Smooth muscle cell (in vitro differentiated cells): ENCODE results near the gene SBNO1. TPM values are rescaled to one million over a fixed set of nuclear protein-coding genes. Genes with fewer than 3 reads are reported as not detected.

Experiments
- DNase-seq: peaks from one replicate; lab custom pipeline; 2025; ENCODE audit not compliant: unreplicated experiment; lab: John Stamatoyannopoulos, UW
- H2AFZ ChIP-seq: fragments of 200-600 bp; sonication (generic); 2 replicates; pipeline ENCODE4 v1.6.0; 2016; ENCODE audit warnings: antibody characterized with exemption, low read depth, mild to moderate bottlenecking
- H3F3A ChIP-seq: fragments of 200-600 bp; sonication (generic); 2 replicates; pipeline ENCODE4 v1.6.0; 2017; ENCODE audit warnings: antibody characterized with exemption, low read depth
- H3K27ac ChIP-seq: fragments of 200-600 bp; sonication (generic); 2 replicates; pipeline ENCODE4 v1.5.1; 2016; ENCODE audit warnings: low read depth, mild to moderate bottlenecking
- H3K27me3 ChIP-seq: fragments of 200-600 bp; sonication (generic); 2 replicates; pipeline ENCODE4 v1.6.1; 2016; ENCODE audit warnings: low read depth, mild to moderate bottlenecking
- H3K36me3 ChIP-seq: fragments of 200-600 bp; sonication (generic); 2 replicates; pipeline ENCODE4 v1.5.1; 2016; ENCODE audit warnings: low read depth
- H3K4me1 ChIP-seq: fragments of 200-600 bp; sonication (generic); 2 replicates; pipeline ENCODE4 v1.5.1; 2016; ENCODE audit warnings: low read depth
- H3K4me2 ChIP-seq: fragments of 200-600 bp; sonication (generic); 2 replicates; pipeline ENCODE4 v1.6.0; 2016; ENCODE audit warnings: mild to moderate bottlenecking
- H3K4me3 ChIP-seq: fragments of 200-600 bp; sonication (generic); 2 replicates; pipeline ENCODE4 v1.5.1; 2016; ENCODE audit warnings: mild to moderate bottlenecking
- H3K79me2 ChIP-seq: fragments of 200-600 bp; sonication (generic); 2 replicates; pipeline ENCODE4 v1.6.0; 2016; ENCODE audit warnings: low read depth, mild to moderate bottlenecking
- H3K9ac ChIP-seq: fragments of 200-600 bp; sonication (generic); 2 replicates; pipeline ENCODE4 v1.6.0; 2016; ENCODE audit warnings: low read depth
- H3K9me3 ChIP-seq: fragments of 200-600 bp; sonication (generic); replicated peaks from 2 replicates; pipeline ENCODE4 v1.5.1; 2016; ENCODE audit warnings: low read depth
- H4K20me1 ChIP-seq: fragments of 200-600 bp; sonication (generic); 2 replicates; pipeline ENCODE4 v1.6.0; 2016; ENCODE audit warnings: low read depth
- CTCF ChIP-seq: fragments of 200-600 bp; sonication (generic); IDR thresholded peaks from 2 replicates; pipeline ENCODE4 v1.5.1; 2017; ENCODE audit warnings: borderline replicate concordance, mild to moderate bottlenecking, antibody characterized with exemption; ENCODE audit not compliant: insufficient read depth, poor library complexity, severe bottlenecking
- WGBS: methylation state at CpG from one replicate; pipeline ENCODE4 v1.1.7; 2016; ENCODE audit warnings: low lambda C conversion rate; 5-methylcytosine and 5-hydroxymethylcytosine counted together
- polyA plus RNA-seq: library from polyadenylated mRNA; unstranded; fragments of >200 nt; fragmentation: Nextera tagmentation; extraction: Ambion mirVana; gene quantifications from 2 replicates; pipeline ENCODE4 v1.2.1, GENCODE V29; 2016
- total RNA-seq: library from RNA; depleted of rRNA; stranded (reverse); fragments of >200 nt; gene quantifications from 2 replicates; pipeline ENCODE4 v1.2.3, GENCODE V29; 2014

SBNO1 gene
- total and polyA plus RNA-seq, 2 experiments from 2014 or later = 14.6 to 24.5 TPM

- Histone ChIP-seq H3K9ac (no peak overlapping the region), H2AFZ (no peak overlapping the region), H3K79me2 (peaks cover 85% of the 10 kb centered on the region), H3K4me2 (no peak overlapping the region), H3K27me3 (no peaks in the 10 kb centered on the region), H3K4me3 (no peak overlapping the region), H3K9me3 (no peaks in the 10 kb centered on the region), H3K36me3 (no peaks in the 10 kb centered on the region), H3F3A (no peaks in the 10 kb centered on the region), H3K4me1 (no peaks in the 10 kb centered on the region), H3K27ac (no peak overlapping the region), H4K20me1 (peaks cover 86% of the 10 kb centered on the region)
- 95% methylated on average over 13 of the region's 14 CpGs for WGBS
- no peak for TF ChIP-seq CTCF
- no peak for DNase-seq
Measured at GRCh38 chr12:123398550-123399254, 34.1 kb upstream of the SBNO1 start.

GRCh38 chr12:123398177-123398549 is 33.5 kb upstream of the SBNO1 start:
- no peak for DNase-seq
- no peak overlapping the region for H3K27ac ChIP-seq
- no peaks in the 10 kb centered on the region for H3F3A ChIP-seq
- H3K4me2 ChIP-seq = no peak overlapping the region
- H3K9ac ChIP-seq = no peak overlapping the region
- H2AFZ ChIP-seq = no peak overlapping the region
- peaks cover 87% of the 10 kb centered on the region for H4K20me1 ChIP-seq
- 96% methylated on average over 10 of the region's 10 CpGs for WGBS
- H3K36me3 ChIP-seq = no peaks in the 10 kb centered on the region
- no peaks in the 10 kb centered on the region for H3K27me3 ChIP-seq
- H3K9me3 ChIP-seq = no peaks in the 10 kb centered on the region
- H3K4me3 ChIP-seq = no peak overlapping the region
- no peaks in the 10 kb centered on the region for H3K4me1 ChIP-seq
- no peak for TF ChIP-seq CTCF
- peaks cover 90% of the 10 kb centered on the region for H3K79me2 ChIP-seq

- no peak for DNase-seq
- no peak overlapping the region for H2AFZ ChIP-seq
- H3K4me3 ChIP-seq = no peak overlapping the region
- H3K9ac ChIP-seq = no peak overlapping the region
- H3K36me3 ChIP-seq = no peaks in the 10 kb centered on the region
- no peaks in the 10 kb centered on the region for H3K4me1 ChIP-seq
- H3F3A ChIP-seq = no peaks in the 10 kb centered on the region
- no peak for TF ChIP-seq CTCF
- peaks cover 87% of the 10 kb centered on the region for H4K20me1 ChIP-seq
- peaks cover 95% of the 10 kb centered on the region for H3K79me2 ChIP-seq
- no peaks in the 10 kb centered on the region for H3K27me3 ChIP-seq
- H3K27ac ChIP-seq = no peak overlapping the region
- H3K9me3 ChIP-seq = no peaks in the 10 kb centered on the region
- 97% methylated on average over 6 of the region's 6 CpGs for WGBS
- H3K4me2 ChIP-seq = no peak overlapping the region
Measured at GRCh38 chr12:123397400-123397799, 32.8 kb upstream of the SBNO1 start.

- Histone ChIP-seq H3K4me1 (no peaks in the 10 kb centered on the region), H2AFZ (no peak overlapping the region), H3K4me2 (no peak overlapping the region), H3K36me3 (no peaks in the 10 kb centered on the region), H3K27ac (no peak overlapping the region), H4K20me1 (peaks cover 87% of the 10 kb centered on the region), H3F3A (no peaks in the 10 kb centered on the region), H3K4me3 (no peak overlapping the region), H3K79me2 (peaks cover 95% of the 10 kb centered on the region), H3K9ac (no peak overlapping the region), H3K9me3 (no peaks in the 10 kb centered on the region), H3K27me3 (no peaks in the 10 kb centered on the region)
- no peak for DNase-seq
- no peak for TF ChIP-seq CTCF
- 98% methylated on average over 9 of the region's 9 CpGs for WGBS
Measured at GRCh38 chr12:123396954-123397353, 32.3 kb upstream of the SBNO1 start.
